HEK293 (cell line): ENCODE data around the gene CMIP.

Source experiments
- TF ChIP-seq, protein P1 (sequence below): fragments of 450-650 bp; formaldehyde crosslinking; IDR thresholded peaks from 2 replicates; pipeline ENCODE4 v1.5.1; 2017; ENCODE audit warnings: missing biosample characterization, missing genetic modification characterization
- TF ChIP-seq, protein P2 (sequence below): fragments of 450-650 bp; formaldehyde crosslinking; IDR thresholded peaks from 2 replicates; pipeline ENCODE4 v1.5.1; 2016; ENCODE audit warnings: missing biosample characterization, missing genetic modification characterization

DNA sequence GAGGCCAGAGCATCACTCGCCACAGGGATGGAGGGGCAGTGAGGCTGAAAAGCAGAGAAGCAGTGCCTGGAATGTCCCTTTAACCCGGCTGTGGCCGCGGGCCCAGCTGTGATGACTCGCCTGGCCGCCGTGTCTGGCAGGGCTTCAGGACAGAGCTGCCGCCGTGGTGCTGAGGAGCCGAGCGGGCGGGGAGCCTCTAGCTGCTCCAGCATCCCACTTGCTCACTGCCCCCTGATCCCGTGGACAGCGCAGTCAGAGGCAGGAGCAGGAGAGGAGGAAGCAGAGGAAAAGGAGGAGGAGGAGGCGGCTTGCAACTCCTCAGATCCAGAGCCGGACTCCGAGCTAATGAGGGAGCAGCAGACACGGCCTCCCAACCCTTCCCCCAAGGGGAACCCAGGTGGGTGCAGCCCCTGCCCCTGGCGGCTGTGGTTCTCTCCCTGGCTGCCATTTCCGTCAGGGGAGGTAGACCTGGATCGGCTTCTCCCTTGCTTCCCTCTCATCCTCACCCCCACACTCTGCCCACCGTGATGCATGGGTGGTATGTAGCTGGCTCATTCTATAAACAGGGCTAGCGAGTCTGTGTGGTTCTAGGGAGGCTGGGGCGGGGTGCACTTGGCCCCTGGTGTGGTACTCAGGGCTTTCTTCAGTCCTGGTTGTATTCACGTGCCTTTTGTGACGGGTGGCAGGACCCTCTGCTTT, 165.7 kb downstream of the CMIP start:
- TF ChIP-seq, protein P1, sequence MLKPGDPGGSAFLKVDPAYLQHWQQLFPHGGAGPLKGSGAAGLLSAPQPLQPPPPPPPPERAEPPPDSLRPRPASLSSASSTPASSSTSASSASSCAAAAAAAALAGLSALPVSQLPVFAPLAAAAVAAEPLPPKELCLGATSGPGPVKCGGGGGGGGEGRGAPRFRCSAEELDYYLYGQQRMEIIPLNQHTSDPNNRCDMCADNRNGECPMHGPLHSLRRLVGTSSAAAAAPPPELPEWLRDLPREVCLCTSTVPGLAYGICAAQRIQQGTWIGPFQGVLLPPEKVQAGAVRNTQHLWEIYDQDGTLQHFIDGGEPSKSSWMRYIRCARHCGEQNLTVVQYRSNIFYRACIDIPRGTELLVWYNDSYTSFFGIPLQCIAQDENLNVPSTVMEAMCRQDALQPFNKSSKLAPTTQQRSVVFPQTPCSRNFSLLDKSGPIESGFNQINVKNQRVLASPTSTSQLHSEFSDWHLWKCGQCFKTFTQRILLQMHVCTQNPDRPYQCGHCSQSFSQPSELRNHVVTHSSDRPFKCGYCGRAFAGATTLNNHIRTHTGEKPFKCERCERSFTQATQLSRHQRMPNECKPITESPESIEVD: no peak
- TF ChIP-seq, protein P2, sequence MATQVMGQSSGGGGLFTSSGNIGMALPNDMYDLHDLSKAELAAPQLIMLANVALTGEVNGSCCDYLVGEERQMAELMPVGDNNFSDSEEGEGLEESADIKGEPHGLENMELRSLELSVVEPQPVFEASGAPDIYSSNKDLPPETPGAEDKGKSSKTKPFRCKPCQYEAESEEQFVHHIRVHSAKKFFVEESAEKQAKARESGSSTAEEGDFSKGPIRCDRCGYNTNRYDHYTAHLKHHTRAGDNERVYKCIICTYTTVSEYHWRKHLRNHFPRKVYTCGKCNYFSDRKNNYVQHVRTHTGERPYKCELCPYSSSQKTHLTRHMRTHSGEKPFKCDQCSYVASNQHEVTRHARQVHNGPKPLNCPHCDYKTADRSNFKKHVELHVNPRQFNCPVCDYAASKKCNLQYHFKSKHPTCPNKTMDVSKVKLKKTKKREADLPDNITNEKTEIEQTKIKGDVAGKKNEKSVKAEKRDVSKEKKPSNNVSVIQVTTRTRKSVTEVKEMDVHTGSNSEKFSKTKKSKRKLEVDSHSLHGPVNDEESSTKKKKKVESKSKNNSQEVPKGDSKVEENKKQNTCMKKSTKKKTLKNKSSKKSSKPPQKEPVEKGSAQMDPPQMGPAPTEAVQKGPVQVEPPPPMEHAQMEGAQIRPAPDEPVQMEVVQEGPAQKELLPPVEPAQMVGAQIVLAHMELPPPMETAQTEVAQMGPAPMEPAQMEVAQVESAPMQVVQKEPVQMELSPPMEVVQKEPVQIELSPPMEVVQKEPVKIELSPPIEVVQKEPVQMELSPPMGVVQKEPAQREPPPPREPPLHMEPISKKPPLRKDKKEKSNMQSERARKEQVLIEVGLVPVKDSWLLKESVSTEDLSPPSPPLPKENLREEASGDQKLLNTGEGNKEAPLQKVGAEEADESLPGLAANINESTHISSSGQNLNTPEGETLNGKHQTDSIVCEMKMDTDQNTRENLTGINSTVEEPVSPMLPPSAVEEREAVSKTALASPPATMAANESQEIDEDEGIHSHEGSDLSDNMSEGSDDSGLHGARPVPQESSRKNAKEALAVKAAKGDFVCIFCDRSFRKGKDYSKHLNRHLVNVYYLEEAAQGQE (tag by site-specific recombination): no peak
